PFSK-1 (cell line): ENCODE measurements around the gene ARNT2.

Source experiments
- POLR2AphosphoS5 ChIP-seq: IDR thresholded peaks from 2 replicates; pipeline ENCODE4 v1.6.1; 2012; ENCODE audit warnings: low read depth, mild to moderate bottlenecking, control low read depth, low read length, moderate library complexity
- SIN3A ChIP-seq: IDR thresholded peaks from 2 replicates; pipeline ENCODE4 v1.6.1; 2012; ENCODE audit warnings: mild to moderate bottlenecking, low read length, moderate library complexity, borderline replicate concordance; ENCODE audit not compliant: insufficient read depth
- TF ChIP-seq, protein P1 (sequence below), 2 experiments: IDR thresholded peaks; 2 replicates each; pipeline versions ENCODE4 v1.6.1 to v1.8.0; 2011 to 2012; ENCODE audit warnings: low read depth in 2 of 2, low read length in 2 of 2, control low read depth in 1 of 2, inconsistent platforms in 1 of 2, mild to moderate bottlenecking in 1 of 2, moderate library complexity in 1 of 2; ENCODE audit not compliant: insufficient read depth in 1 of 2

- TF ChIP-seq, protein P1, sequence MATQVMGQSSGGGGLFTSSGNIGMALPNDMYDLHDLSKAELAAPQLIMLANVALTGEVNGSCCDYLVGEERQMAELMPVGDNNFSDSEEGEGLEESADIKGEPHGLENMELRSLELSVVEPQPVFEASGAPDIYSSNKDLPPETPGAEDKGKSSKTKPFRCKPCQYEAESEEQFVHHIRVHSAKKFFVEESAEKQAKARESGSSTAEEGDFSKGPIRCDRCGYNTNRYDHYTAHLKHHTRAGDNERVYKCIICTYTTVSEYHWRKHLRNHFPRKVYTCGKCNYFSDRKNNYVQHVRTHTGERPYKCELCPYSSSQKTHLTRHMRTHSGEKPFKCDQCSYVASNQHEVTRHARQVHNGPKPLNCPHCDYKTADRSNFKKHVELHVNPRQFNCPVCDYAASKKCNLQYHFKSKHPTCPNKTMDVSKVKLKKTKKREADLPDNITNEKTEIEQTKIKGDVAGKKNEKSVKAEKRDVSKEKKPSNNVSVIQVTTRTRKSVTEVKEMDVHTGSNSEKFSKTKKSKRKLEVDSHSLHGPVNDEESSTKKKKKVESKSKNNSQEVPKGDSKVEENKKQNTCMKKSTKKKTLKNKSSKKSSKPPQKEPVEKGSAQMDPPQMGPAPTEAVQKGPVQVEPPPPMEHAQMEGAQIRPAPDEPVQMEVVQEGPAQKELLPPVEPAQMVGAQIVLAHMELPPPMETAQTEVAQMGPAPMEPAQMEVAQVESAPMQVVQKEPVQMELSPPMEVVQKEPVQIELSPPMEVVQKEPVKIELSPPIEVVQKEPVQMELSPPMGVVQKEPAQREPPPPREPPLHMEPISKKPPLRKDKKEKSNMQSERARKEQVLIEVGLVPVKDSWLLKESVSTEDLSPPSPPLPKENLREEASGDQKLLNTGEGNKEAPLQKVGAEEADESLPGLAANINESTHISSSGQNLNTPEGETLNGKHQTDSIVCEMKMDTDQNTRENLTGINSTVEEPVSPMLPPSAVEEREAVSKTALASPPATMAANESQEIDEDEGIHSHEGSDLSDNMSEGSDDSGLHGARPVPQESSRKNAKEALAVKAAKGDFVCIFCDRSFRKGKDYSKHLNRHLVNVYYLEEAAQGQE (IDR thresholded peaks at IDR 0.05; ENCODE audit: insufficient read depth in 1 of 2, low read depth in 2 of 2, low read length in 2 of 2), result no peak
- TF ChIP-seq POLR2AphosphoS5 (no peak), SIN3A (no peak)
Observed at GRCh38 chr15:80594091-80594889, 190.1 kb downstream of the ARNT2 start.
